ENCODE measurements around the gene AFAP1. TPM values are rescaled to one million over a fixed set of nuclear protein-coding genes. Genes with fewer than 3 reads are reported as not detected.

The AFAP1 gene
- polyA plus RNA-seq, 3 donors: not detected

GRCh38 chr4:7985072-7985471 lies 45.4 kb upstream of the AFAP1 start:
- Mint-ChIP-seq H3K27ac (no peak overlapping the region), H3K9me3 (peaks cover 0 to 3% (median 0%) of the 10 kb centered on the region in 7 donors), H3K36me3 (no peaks in the 10 kb centered on the region), H3K4me1 (no peaks in the 10 kb centered on the region), H3K4me3 (no peak overlapping the region), H3K27me3 (ENCODE audit: low read depth in 3 of 3) (peaks cover 7 to 19% (median 16%) of the 10 kb centered on the region in 3 donors)
- WGBS (ENCODE audit: insufficient coverage): 83% methylated on average over 12 of the region's 12 CpGs
- H3K9me3 ChIP-seq (replicated peaks in 1 of 2; ENCODE audit: control insufficient read depth in 1 of 2, insufficient read depth in 1 of 2, low read length in 2 of 2): no peaks in the 10 kb centered on the region
- intact Hi-C loops (cut with micrococcal nuclease): no loop called here
- H3K9ac ChIP-seq (ENCODE audit: insufficient read depth, low read length, poor library complexity, severe bottlenecking): no peak overlapping the region
- H2AFZ ChIP-seq (ENCODE audit: insufficient read depth, low read depth, low read length, poor library complexity, severe bottlenecking): no peak overlapping the region
- H3K36me3 ChIP-seq (replicated peaks in 1 of 2; ENCODE audit: control insufficient read depth in 1 of 2, insufficient read depth in 2 of 2, low read length in 2 of 2): no peaks in the 10 kb centered on the region
- H3K79me2 ChIP-seq (ENCODE audit: insufficient read depth, low read length): no peaks in the 10 kb centered on the region
- H3K4me2 ChIP-seq (replicated peaks; ENCODE audit: extremely low read depth, low read length, poor library complexity, severe bottlenecking): no peak overlapping the region
- no peaks in the 10 kb centered on the region for H3K4me1 ChIP-seq (ENCODE audit: control insufficient read depth in 1 of 2, insufficient read depth in 2 of 2, low read length in 2 of 2)
- no peak overlapping the region for H3K27ac ChIP-seq (ENCODE audit: low read depth in 1 of 2, low read length in 2 of 2)
- DNase-seq: no peak
- TF ChIP-seq, protein P1, sequence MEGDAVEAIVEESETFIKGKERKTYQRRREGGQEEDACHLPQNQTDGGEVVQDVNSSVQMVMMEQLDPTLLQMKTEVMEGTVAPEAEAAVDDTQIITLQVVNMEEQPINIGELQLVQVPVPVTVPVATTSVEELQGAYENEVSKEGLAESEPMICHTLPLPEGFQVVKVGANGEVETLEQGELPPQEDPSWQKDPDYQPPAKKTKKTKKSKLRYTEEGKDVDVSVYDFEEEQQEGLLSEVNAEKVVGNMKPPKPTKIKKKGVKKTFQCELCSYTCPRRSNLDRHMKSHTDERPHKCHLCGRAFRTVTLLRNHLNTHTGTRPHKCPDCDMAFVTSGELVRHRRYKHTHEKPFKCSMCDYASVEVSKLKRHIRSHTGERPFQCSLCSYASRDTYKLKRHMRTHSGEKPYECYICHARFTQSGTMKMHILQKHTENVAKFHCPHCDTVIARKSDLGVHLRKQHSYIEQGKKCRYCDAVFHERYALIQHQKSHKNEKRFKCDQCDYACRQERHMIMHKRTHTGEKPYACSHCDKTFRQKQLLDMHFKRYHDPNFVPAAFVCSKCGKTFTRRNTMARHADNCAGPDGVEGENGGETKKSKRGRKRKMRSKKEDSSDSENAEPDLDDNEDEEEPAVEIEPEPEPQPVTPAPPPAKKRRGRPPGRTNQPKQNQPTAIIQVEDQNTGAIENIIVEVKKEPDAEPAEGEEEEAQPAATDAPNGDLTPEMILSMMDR (IDR thresholded peaks at IDR 0.05): no peak
- peaks cover 0 to 6% of the 10 kb centered on the region in 2 donors for H3K27me3 ChIP-seq (ENCODE audit: control insufficient read depth in 2 of 2, insufficient read depth in 2 of 2, low read length in 2 of 2)
- H4K20me1 ChIP-seq (ENCODE audit: insufficient read depth, low read length): no peaks in the 10 kb centered on the region
- H3K4me3 ChIP-seq (replicated peaks in 1 of 3; ENCODE audit: low read depth in 2 of 3, low read length in 3 of 3): no peak overlapping the region

DNA sequence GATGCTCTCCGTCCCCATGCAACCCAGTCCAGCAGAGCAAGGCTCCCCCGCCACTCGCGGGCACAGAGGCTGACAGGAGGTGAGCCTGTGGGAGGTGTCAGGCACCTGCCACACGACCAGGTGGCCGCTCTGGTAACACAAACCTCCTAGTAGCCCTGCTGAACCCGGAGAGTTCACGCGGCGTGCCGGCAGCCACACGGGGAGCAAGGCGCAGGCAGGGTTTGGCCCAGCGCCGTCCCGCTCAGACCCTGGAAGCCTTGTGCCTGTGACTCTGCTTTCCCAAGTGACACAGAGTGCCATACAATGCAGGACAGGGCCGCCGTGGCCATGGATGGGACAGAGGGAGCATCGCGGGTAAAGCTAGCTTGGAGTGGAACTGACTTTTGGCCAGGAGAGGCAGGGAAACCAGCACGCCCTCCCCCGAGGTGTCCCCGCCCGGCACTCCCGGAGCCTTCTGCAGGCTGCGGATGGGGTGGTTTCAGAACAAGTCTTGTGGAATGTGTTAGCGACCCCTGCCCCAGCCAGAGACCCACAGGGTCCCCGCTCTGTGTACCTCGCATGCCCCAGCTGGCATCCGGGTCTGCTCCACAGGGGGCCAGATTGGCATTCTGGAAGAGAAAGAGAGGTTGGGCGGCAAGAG lies 44.7 kb upstream of the AFAP1 start:
- no peaks in the 10 kb centered on the region for H3K9me3 ChIP-seq (replicated peaks in 1 of 2; ENCODE audit: control insufficient read depth in 1 of 2, insufficient read depth in 1 of 2, low read length in 2 of 2)
- intact Hi-C loops (cut with micrococcal nuclease): no loop called here
- H3K36me3 ChIP-seq (replicated peaks in 1 of 2; ENCODE audit: control insufficient read depth in 1 of 2, insufficient read depth in 2 of 2, low read length in 2 of 2): no peaks in the 10 kb centered on the region
- Mint-ChIP-seq H3K27ac (no peak overlapping the region), H3K4me3 (no peak overlapping the region), H3K27me3 (ENCODE audit: low read depth in 3 of 3) (peaks cover 12 to 19% (median 16%) of the 10 kb centered on the region in 3 donors), H3K36me3 (no peaks in the 10 kb centered on the region), H3K9me3 (no peaks in the 10 kb centered on the region), H3K4me1 (no peaks in the 10 kb centered on the region)
- WGBS (ENCODE audit: insufficient coverage): 88% methylated on average over 25 of the region's 31 CpGs
- H3K27ac ChIP-seq (ENCODE audit: low read depth in 1 of 2, low read length in 2 of 2): no peak overlapping the region
- TF ChIP-seq, protein P1 (IDR thresholded peaks at IDR 0.05): no peak
- H3K9ac ChIP-seq (ENCODE audit: insufficient read depth, low read length, poor library complexity, severe bottlenecking): no peak overlapping the region
- H3K4me3 ChIP-seq (replicated peaks in 1 of 3; ENCODE audit: low read depth in 2 of 3, low read length in 3 of 3): no peak overlapping the region
- no peaks in the 10 kb centered on the region for H3K4me1 ChIP-seq (ENCODE audit: control insufficient read depth in 1 of 2, insufficient read depth in 2 of 2, low read length in 2 of 2)
- no peak for DNase-seq
- no peak overlapping the region for H2AFZ ChIP-seq (ENCODE audit: insufficient read depth, low read depth, low read length, poor library complexity, severe bottlenecking)
- H3K4me2 ChIP-seq (replicated peaks; ENCODE audit: extremely low read depth, low read length, poor library complexity, severe bottlenecking): no peak overlapping the region
- H4K20me1 ChIP-seq (ENCODE audit: insufficient read depth, low read length): no peaks in the 10 kb centered on the region
- H3K79me2 ChIP-seq (ENCODE audit: insufficient read depth, low read length): no peaks in the 10 kb centered on the region
- H3K27me3 ChIP-seq (ENCODE audit: control insufficient read depth in 2 of 2, insufficient read depth in 2 of 2, low read length in 2 of 2): peaks cover 0 to 6% of the 10 kb centered on the region in 2 donors
